ENCODE results near the gene LSM14B. TPM values are rescaled to one million over a fixed set of nuclear protein-coding genes. Genes with fewer than 3 reads are reported as not detected.

Gene LSM14B
- total RNA-seq, 1 experiment from 2014 or later = 73.5 TPM

- Mint-ChIP-seq H3K27me3 (ENCODE audit: low read depth) (no peaks in the 10 kb centered on the region), H3K36me3 (peaks cover 19% of the 10 kb centered on the region), H3K4me3 (no peak overlapping the region), H3K27ac (no peak overlapping the region), H3K4me1 (no peaks in the 10 kb centered on the region), H3K9me3 (no peaks in the 10 kb centered on the region)
- DNase-seq (ENCODE audit: low spot score) = no peak
- TF ChIP-seq OVOL2 (CRISPR knock-in tag; IDR thresholded peaks at IDR 0.05; ENCODE audit: borderline replicate concordance) (no peak), NR1H2 (CRISPR knock-in tag; IDR thresholded peaks at IDR 0.05) (no peak), RELA (CRISPR knock-in tag; IDR thresholded peaks at IDR 0.05; ENCODE audit: borderline replicate concordance) (no peak), NFE2L1 (CRISPR knock-in tag; IDR thresholded peaks at IDR 0.05) (no peak), RORB (CRISPR knock-in tag; IDR thresholded peaks at IDR 0.05) (no peak), ZNF138 (CRISPR knock-in tag; conservative IDR thresholded peaks at IDR 0.05) (no peak), IRF1 (CRISPR knock-in tag; IDR thresholded peaks at IDR 0.05) (no peak), ZNF263 (CRISPR knock-in tag; IDR thresholded peaks at IDR 0.05; ENCODE audit: low read depth) (no peak), CBFB (CRISPR knock-in tag; IDR thresholded peaks at IDR 0.05; ENCODE audit: low read depth) (no peak), SMAD3 (CRISPR knock-in tag; IDR thresholded peaks at IDR 0.05; ENCODE audit: borderline replicate concordance) (no peak), USF2 (CRISPR knock-in tag; IDR thresholded peaks at IDR 0.05) (no peak), USF1 (CRISPR knock-in tag; IDR thresholded peaks at IDR 0.05) (no peak), EMX1 (CRISPR knock-in tag; IDR thresholded peaks at IDR 0.05) (no peak), SP1 (CRISPR knock-in tag; conservative IDR thresholded peaks at IDR 0.05) (no peak), FOXK1 (CRISPR knock-in tag; IDR thresholded peaks at IDR 0.05) (no peak), NFYB (CRISPR knock-in tag; conservative IDR thresholded peaks at IDR 0.05; ENCODE audit: low read depth) (no peak), ZNF232 (CRISPR knock-in tag; IDR thresholded peaks at IDR 0.05) (no peak)
- TF ChIP-seq, protein P1, sequence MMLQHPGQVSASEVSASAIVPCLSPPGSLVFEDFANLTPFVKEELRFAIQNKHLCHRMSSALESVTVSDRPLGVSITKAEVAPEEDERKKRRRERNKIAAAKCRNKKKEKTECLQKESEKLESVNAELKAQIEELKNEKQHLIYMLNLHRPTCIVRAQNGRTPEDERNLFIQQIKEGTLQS (CRISPR knock-in tag; conservative IDR thresholded peaks at IDR 0.05) = no peak
- TF ChIP-seq, protein P2, sequence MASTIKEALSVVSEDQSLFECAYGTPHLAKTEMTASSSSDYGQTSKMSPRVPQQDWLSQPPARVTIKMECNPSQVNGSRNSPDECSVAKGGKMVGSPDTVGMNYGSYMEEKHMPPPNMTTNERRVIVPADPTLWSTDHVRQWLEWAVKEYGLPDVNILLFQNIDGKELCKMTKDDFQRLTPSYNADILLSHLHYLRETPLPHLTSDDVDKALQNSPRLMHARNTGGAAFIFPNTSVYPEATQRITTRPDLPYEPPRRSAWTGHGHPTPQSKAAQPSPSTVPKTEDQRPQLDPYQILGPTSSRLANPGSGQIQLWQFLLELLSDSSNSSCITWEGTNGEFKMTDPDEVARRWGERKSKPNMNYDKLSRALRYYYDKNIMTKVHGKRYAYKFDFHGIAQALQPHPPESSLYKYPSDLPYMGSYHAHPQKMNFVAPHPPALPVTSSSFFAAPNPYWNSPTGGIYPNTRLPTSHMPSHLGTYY (CRISPR knock-in tag; IDR thresholded peaks at IDR 0.05) = no peak
- TF ChIP-seq, protein P3, sequence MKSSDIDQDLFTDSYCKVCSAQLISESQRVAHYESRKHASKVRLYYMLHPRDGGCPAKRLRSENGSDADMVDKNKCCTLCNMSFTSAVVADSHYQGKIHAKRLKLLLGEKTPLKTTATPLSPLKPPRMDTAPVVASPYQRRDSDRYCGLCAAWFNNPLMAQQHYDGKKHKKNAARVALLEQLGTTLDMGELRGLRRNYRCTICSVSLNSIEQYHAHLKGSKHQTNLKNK (CRISPR knock-in tag; IDR thresholded peaks at IDR 0.05) = no peak
- CTCF ChIA-PET = no interaction called here
- POLR2A ChIA-PET = no interaction called here
- ATAC-seq = no peak
Observed at GRCh38 chr20:62174021-62174804, 51.9 kb downstream of the LSM14B start.

DNA sequence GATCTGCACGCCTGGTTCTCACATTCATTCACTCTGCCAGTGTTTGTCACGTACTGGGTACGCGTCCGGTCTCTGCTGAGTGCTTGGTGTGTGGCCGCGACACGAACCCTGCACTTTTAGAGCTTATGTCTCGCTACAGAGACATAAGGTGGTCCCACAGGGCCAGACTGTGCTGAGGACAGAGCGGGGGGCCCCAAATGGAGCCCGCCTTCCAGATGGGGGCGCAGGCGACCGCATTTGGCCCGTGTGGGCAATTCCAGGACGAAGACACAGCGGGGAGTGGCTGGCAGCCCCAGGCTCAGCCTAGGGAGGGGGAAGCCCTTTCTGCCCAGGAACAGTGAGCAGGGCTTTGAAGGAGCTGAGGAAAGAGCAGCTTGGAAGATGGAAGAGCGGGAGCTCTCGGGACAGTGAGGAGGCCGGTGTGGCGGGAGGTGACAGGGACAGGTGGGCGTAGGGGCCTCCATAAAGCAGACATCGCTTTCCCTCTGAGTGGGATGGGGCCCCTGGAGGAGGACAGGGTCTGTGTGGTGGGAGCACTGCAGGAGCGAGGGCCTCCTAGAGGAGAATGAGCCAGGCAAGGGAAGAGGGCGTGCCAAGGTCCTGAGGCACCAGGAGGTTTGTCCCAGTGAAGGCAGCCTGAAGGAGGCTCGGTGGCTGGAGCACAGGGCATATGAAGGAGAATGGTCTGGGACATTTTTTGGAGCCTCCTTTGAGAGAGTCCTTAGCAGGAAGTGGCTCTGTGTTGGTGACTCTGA is 52.8 kb downstream of the LSM14B start:
- Mint-ChIP-seq H3K9me3 (no peaks in the 10 kb centered on the region), H3K36me3 (peaks cover 16% of the 10 kb centered on the region), H3K4me1 (no peaks in the 10 kb centered on the region), H3K27ac (peak overlapping the region; percentile 11; the same call in 1 of the 2 replicates), H3K27me3 (ENCODE audit: low read depth) (no peaks in the 10 kb centered on the region), H3K4me3 (no peak overlapping the region)
- CTCF ChIA-PET = no interaction called here
- DNase-seq (ENCODE audit: low spot score) (no peak), ATAC-seq (peak; percentile 32; the same call in 1 of the 2 replicates)
- POLR2A ChIA-PET = no interaction called here
- TF ChIP-seq, protein P2 (CRISPR knock-in tag; IDR thresholded peaks at IDR 0.05) = no peak
- TF ChIP-seq NFYB (CRISPR knock-in tag; conservative IDR thresholded peaks at IDR 0.05; ENCODE audit: low read depth) (no peak), ZNF512 (CRISPR knock-in tag; IDR thresholded peaks at IDR 0.05; ENCODE audit: borderline replicate concordance) (no peak), SP1 (CRISPR knock-in tag; conservative IDR thresholded peaks at IDR 0.05) (no peak), RELA (CRISPR knock-in tag; IDR thresholded peaks at IDR 0.05; ENCODE audit: borderline replicate concordance) (no peak)
- TF ChIP-seq, protein P4, sequence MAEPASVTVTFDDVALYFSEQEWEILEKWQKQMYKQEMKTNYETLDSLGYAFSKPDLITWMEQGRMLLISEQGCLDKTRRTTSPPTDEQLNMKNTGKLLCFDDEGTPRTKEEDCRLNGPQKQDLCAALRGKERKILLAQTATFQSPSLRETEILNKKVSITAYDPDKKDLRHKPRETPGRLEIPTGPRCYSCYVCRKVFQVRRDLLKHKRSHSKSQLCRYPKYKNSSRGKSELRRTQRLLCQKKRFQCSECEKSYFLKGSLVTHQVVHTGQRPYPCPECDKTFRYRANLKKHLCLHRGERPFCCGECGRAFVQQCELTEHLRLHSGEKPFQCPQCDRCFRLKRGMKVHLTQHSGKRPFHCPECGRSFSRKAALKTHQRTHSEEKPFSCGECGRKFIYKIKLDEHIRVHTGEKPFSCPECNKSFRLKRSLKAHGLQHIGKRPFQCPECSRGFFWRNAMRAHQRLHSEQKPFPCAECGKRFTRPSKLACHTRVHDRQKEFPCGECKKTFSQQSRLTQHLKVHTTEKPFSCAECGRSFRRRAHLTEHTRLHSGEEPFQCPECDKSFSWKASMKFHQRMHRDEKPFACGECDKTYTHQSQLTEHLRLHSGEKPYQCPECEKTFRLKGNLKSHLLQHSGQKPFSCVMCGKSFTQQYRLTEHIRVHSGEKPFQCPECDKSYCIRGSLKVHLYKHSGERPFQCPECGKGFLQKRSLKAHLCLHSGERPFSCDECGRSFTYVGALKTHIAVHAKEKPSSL (CRISPR knock-in tag; conservative IDR thresholded peaks at IDR 0.05) = no peak
